ENCODE results near the gene TRPM5. TPM values are rescaled to one million over a fixed set of nuclear protein-coding genes. Genes with fewer than 3 reads are reported as not detected.

TRPM5 gene
- total RNA-seq, 1 donor from 2014 or later: 0.46 TPM

DNA sequence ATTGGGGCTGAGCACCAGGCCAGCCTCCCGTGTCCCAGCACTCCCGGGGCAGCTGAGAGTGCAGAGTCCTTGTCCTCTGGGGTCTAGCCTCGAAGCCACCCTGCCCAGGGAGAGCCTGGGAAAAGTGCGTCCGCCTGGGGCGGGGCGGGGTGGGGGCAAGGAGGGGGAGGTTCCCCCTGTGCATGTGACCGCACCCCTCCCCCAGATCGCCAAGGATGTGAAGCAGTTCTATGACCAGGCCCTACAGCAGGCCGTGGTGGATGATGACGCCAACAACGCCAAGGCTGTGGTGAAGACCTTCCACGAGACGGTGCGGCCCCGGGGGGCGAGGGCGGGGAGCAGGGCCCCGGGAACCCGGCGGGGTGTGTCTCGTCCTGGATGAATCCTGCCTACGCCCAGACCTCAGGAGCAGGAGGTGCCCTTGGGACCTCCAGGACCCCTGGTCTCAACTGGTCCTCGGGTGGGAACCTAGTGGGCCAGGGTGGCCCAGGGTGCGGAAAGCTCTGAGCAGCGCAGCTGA is 49.0 kb downstream of the TRPM5 start:
- no peaks in the 10 kb centered on the region for H3K36me3 Mint-ChIP-seq
- no peaks in the 10 kb centered on the region for H3K27me3 Mint-ChIP-seq
- H3K27ac Mint-ChIP-seq: no peak overlapping the region
- H3K4me3 Mint-ChIP-seq: no peak overlapping the region
- no peak for DNase-seq (ENCODE audit: extremely low spot score, unreplicated experiment)
- no peaks in the 10 kb centered on the region for H3K9me3 Mint-ChIP-seq
- H3K4me1 Mint-ChIP-seq (ENCODE audit: unreplicated experiment): peaks cover 2% of the 10 kb centered on the region
- TF ChIP-seq, protein P1, sequence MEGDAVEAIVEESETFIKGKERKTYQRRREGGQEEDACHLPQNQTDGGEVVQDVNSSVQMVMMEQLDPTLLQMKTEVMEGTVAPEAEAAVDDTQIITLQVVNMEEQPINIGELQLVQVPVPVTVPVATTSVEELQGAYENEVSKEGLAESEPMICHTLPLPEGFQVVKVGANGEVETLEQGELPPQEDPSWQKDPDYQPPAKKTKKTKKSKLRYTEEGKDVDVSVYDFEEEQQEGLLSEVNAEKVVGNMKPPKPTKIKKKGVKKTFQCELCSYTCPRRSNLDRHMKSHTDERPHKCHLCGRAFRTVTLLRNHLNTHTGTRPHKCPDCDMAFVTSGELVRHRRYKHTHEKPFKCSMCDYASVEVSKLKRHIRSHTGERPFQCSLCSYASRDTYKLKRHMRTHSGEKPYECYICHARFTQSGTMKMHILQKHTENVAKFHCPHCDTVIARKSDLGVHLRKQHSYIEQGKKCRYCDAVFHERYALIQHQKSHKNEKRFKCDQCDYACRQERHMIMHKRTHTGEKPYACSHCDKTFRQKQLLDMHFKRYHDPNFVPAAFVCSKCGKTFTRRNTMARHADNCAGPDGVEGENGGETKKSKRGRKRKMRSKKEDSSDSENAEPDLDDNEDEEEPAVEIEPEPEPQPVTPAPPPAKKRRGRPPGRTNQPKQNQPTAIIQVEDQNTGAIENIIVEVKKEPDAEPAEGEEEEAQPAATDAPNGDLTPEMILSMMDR (conservative IDR thresholded peaks at IDR 0.05): no peak

DNA sequence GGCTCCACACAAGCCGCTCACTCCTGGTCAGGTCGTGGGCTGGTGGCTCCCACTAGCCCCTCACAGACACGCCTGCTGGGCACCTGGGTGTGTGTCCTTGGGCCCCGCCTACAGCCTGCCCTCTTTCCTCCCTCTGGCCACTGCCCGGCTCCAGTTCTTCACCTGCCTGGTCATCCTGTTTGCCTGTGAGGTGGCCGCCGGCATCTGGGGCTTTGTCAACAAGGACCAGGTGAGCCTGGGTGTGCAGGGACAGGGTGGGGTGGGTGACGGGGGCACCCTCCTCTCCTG is 49.6 kb downstream of the TRPM5 start:
- Mint-ChIP-seq H3K36me3 (no peaks in the 10 kb centered on the region), H3K4me3 (no peak overlapping the region), H3K4me1 (ENCODE audit: unreplicated experiment) (peaks cover 7% of the 10 kb centered on the region), H3K9me3 (no peaks in the 10 kb centered on the region), H3K27me3 (no peaks in the 10 kb centered on the region), H3K27ac (no peak overlapping the region)
- TF ChIP-seq, protein P1 (conservative IDR thresholded peaks at IDR 0.05): no peak
- no peak for DNase-seq (ENCODE audit: extremely low spot score, unreplicated experiment)

Other genes starting within 250 kb of the TRPM5 start
- gene ASCL2, start 173.9 kb downstream of the TRPM5 start, total RNA-seq (ENCODE audit: low replicate concordance): 5.6 and 13.6 TPM in 2 replicates
- gene C11orf21, start 142.6 kb downstream of the TRPM5 start, total RNA-seq (ENCODE audit: low replicate concordance): 0.51 and 1.2 TPM in 2 replicates
- gene TSPAN32, start 142.5 kb downstream of the TRPM5 start, total RNA-seq (ENCODE audit: low replicate concordance): 2.6 and 7.2 TPM in 2 replicates
- gene CD81, start 67.2 kb downstream of the TRPM5 start, total RNA-seq (ENCODE audit: low replicate concordance): 350 and 438 TPM in 2 replicates
- gene TSSC4, start 43.8 kb downstream of the TRPM5 start, total RNA-seq (ENCODE audit: low replicate concordance): 59.0 and 59.7 TPM in 2 replicates
- 3.7 and 4.8 TPM in 2 replicates for gene KCNQ1, start 494 bp upstream of the TRPM5 start, total RNA-seq (ENCODE audit: low replicate concordance)

Data from type B pancreatic cell (in vitro differentiated cells).